ENCODE data around the gene SPHK1. TPM values are rescaled to one million over a fixed set of nuclear protein-coding genes. Genes with fewer than 3 reads are reported as not detected.

Gene SPHK1
- total RNA-seq, 1 donor from 2014 or later: 15.2 TPM

- Mint-ChIP-seq H3K4me1 (ENCODE audit: unreplicated experiment) (no peaks in the 10 kb centered on the region), H3K9me3 (ENCODE audit: unreplicated experiment) (no peaks in the 10 kb centered on the region), H3K4me3 (ENCODE audit: unreplicated experiment) (no peak overlapping the region), H3K36me3 (ENCODE audit: unreplicated experiment) (peaks cover 43% of the 10 kb centered on the region), H3K27me3 (ENCODE audit: unreplicated experiment) (no peaks in the 10 kb centered on the region), H3K27ac (ENCODE audit: unreplicated experiment) (no peak overlapping the region)
- peak; percentile 95 for DNase-seq (ENCODE audit: extremely low spot score, unreplicated experiment)
- TF ChIP-seq, protein P1, sequence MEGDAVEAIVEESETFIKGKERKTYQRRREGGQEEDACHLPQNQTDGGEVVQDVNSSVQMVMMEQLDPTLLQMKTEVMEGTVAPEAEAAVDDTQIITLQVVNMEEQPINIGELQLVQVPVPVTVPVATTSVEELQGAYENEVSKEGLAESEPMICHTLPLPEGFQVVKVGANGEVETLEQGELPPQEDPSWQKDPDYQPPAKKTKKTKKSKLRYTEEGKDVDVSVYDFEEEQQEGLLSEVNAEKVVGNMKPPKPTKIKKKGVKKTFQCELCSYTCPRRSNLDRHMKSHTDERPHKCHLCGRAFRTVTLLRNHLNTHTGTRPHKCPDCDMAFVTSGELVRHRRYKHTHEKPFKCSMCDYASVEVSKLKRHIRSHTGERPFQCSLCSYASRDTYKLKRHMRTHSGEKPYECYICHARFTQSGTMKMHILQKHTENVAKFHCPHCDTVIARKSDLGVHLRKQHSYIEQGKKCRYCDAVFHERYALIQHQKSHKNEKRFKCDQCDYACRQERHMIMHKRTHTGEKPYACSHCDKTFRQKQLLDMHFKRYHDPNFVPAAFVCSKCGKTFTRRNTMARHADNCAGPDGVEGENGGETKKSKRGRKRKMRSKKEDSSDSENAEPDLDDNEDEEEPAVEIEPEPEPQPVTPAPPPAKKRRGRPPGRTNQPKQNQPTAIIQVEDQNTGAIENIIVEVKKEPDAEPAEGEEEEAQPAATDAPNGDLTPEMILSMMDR (IDR thresholded peaks at IDR 0.05): peak; percentile 95
Observed at GRCh38 chr17:76397687-76398522, 13.5 kb downstream of the SPHK1 start.

DNA sequence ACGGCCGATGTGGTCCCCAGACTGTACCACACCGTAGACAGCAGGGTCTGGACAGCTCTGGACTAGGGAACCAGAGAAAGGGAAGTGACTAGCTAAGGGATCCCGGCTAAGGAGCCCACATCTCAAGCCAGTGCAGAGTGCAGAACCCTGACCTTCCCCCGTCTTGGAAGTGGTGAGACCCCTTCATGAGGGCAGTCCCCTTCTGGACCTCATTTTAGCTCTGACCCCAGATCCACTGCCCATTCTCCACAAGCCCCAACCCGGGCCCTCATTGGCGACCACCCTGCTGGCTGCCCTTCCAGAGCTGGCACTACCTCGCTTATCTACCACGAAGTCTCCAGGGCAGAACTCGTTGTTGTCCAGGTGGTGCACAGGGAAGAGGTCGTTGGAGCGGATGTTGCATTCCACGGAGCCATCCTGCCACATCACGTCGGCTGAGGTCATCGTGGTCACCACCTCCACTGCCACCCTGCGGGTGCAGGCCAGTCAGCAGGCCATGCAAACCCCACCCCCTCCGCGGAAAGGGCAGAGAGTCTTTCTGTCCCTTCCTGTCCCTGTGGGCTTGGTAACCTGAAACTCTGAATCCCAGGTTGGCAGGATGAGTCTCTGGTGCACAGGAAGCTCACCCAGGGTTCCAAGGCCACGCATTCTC, 14.2 kb downstream of the SPHK1 start:
- Mint-ChIP-seq H3K9me3 (ENCODE audit: unreplicated experiment) (no peaks in the 10 kb centered on the region), H3K27me3 (ENCODE audit: unreplicated experiment) (no peaks in the 10 kb centered on the region), H3K4me3 (ENCODE audit: unreplicated experiment) (no peak overlapping the region), H3K27ac (ENCODE audit: unreplicated experiment) (no peak overlapping the region), H3K4me1 (ENCODE audit: unreplicated experiment) (no peaks in the 10 kb centered on the region), H3K36me3 (ENCODE audit: unreplicated experiment) (peaks cover 45% of the 10 kb centered on the region)
- TF ChIP-seq, protein P1 (IDR thresholded peaks at IDR 0.05): no peak
- no peak for DNase-seq (ENCODE audit: extremely low spot score, unreplicated experiment)

DNA sequence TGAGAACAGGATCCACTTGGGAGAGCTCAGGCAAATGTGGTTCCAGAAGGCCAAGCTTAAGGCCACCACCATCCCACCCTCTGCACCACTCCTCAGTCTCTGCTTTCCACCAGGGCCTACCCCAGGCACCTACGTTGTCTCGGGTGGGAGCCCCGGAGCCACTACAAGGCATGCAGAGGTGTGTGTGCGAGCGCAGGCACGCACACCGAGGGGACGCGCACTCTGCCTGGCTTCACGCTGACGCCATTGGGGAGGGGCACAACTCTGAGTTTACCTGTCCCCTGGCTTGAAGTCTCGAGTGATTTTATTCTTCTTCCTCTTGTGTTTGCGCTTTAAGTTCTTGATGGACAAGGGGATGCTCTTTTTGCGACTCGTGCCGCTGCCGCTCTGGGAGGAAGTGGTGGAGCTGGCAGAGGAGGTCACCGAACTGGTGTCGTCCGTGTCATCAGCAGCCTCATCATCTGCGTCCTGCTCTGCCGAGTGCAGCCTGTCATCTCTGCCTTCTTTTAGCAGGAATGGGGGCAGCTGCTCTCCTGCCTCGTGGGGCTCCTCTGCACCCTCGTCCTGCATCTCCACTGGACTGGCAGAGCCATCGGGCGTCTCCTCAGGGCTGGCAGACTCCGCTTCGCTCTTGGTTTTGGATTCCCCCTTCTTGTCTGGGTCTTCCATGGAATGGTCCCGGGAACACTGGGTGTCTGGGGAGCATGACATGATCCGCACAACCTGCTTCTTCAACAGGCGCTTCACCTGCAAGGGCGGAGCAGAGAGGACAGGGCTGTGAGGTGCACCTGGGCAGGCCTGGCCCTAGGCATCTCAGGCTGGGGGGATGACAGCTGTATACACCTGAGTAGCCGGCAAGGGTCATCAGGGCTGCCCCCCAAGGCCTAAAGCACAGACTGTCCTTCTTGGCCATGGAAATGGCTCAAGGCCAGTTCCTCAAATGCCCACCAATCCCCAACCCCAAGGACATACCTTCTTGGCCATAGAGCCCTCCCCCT, 15.1 kb downstream of the SPHK1 start:
- no peak for DNase-seq (ENCODE audit: extremely low spot score, unreplicated experiment)
- Mint-ChIP-seq H3K27ac (ENCODE audit: unreplicated experiment) (no peak overlapping the region), H3K4me1 (ENCODE audit: unreplicated experiment) (no peaks in the 10 kb centered on the region), H3K27me3 (ENCODE audit: unreplicated experiment) (no peaks in the 10 kb centered on the region), H3K9me3 (ENCODE audit: unreplicated experiment) (no peaks in the 10 kb centered on the region), H3K4me3 (ENCODE audit: unreplicated experiment) (no peak overlapping the region), H3K36me3 (ENCODE audit: unreplicated experiment) (peaks cover 47% of the 10 kb centered on the region)
- TF ChIP-seq, protein P1 (IDR thresholded peaks at IDR 0.05): no peak

GRCh38 chr17:76402711-76403110, 18.3 kb downstream of the SPHK1 start:
- Mint-ChIP-seq H3K27ac (ENCODE audit: unreplicated experiment) (no peak overlapping the region), H3K4me1 (ENCODE audit: unreplicated experiment) (peaks cover 14% of the 10 kb centered on the region)

More at GRCh38 chr17:76402711-76403110, 18.3 kb downstream of the SPHK1 start:
- Mint-ChIP-seq H3K36me3 (ENCODE audit: unreplicated experiment) (peaks cover 45% of the 10 kb centered on the region), H3K27me3 (ENCODE audit: unreplicated experiment) (no peaks in the 10 kb centered on the region), H3K9me3 (ENCODE audit: unreplicated experiment) (no peaks in the 10 kb centered on the region), H3K4me3 (ENCODE audit: unreplicated experiment) (no peak overlapping the region)
- no peak for DNase-seq (ENCODE audit: extremely low spot score, unreplicated experiment)
- TF ChIP-seq, protein P1 (IDR thresholded peaks at IDR 0.05): no peak

All from osteocyte (in vitro differentiated cells).